HL-60 (cell line): ENCODE measurements around the gene TTC27.

Experiments
- DNase-seq, 2 experiments: peaks; one replicate each; pipeline ENCODE4 v3.0.0-alpha.2; 2010 to 2020; ENCODE audit warnings: low read depth in 1 of 2, low spot score in 1 of 2
- H3K27ac ChIP-seq: fragments of 250-450 bp; sonication (Bioruptor Pico); replicated peaks from 2 replicates; pipeline ENCODE4 v1.5.1; 2020; ENCODE audit warnings: mild to moderate bottlenecking, moderate library complexity
- H3K27me3 ChIP-seq: fragments of 250-450 bp; sonication (Bioruptor Pico); 2 replicates; pipeline ENCODE4 v1.5.1; 2021; ENCODE audit warnings: mild to moderate bottlenecking, moderate library complexity; ENCODE audit not compliant: insufficient read depth, poor library complexity, severe bottlenecking
- H3K4me3 ChIP-seq: replicated peaks from 2 replicates; pipeline ENCODE4 v1.5.1; 2011; ENCODE audit warnings: mild to moderate bottlenecking, control low read depth, low read length; ENCODE audit not compliant: insufficient read depth
- GABPA ChIP-seq: IDR thresholded peaks from 2 replicates; pipeline ENCODE4 v1.6.1; 2012; ENCODE audit warnings: low read depth
- POLR2AphosphoS5 ChIP-seq: IDR thresholded peaks from 2 replicates; pipeline ENCODE4 v1.6.1; 2012; ENCODE audit warnings: low read depth
- SPI1 ChIP-seq: IDR thresholded peaks from 2 replicates; pipeline ENCODE4 v1.6.1; 2012; ENCODE audit warnings: low read depth, mild to moderate bottlenecking, borderline replicate concordance
- TF ChIP-seq, protein P1 (sequence below): IDR thresholded peaks from 2 replicates; pipeline ENCODE4 v1.6.1; 2012; ENCODE audit warnings: low read depth; ENCODE audit not compliant: insufficient replicate concordance
- TF ChIP-seq, protein P2 (sequence below): IDR thresholded peaks from one replicate; pipeline ENCODE4 v1.5.1; 2011; ENCODE audit warnings: low read length, control low read depth, inconsistent platforms; ENCODE audit not compliant: insufficient read depth

Gene TTC27

DNA sequence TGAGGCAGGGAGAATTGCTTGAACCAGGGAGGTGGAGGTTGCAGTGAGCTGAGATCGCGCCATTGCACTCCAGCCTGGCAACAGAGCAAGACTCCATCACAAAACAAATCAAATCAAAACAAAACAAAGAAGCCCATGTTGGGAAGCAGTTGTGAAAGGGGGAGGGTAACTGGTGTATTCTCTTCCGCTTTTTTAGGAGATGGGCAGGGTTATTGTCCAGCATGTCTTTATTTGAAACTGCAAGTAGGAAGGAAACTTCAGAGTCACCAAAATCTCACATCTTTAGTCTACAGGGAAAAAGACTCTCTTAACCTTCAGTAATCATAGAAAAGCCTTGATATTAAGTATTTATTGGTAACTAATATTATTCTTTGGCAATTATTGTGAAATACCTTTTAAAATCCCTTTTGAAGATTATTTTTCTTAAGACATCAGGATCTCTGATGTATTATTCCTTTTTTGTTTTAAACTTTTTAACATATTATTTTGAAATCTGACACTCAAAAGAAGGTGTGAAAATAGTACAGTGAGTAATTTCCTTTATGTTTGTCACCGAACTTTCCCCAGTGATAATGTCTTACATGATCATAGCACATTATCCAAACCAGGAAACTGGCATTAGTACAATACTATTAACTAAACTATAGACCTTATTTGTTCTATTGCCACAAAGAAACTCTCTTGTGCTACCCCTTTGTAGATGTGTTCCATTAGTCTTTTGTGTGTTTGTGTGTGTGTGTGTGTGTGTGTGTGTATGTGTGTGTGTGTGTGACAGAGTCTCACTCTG is 234.6 kb downstream of the TTC27 start:
- Histone ChIP-seq H3K27me3 (no peaks in the 10 kb centered on the region), H3K4me3 (no peak overlapping the region), H3K27ac (no peak overlapping the region)
- DNase-seq: no peak
- TF ChIP-seq GABPA (no peak), SPI1 (peak; percentile 78)

DNA sequence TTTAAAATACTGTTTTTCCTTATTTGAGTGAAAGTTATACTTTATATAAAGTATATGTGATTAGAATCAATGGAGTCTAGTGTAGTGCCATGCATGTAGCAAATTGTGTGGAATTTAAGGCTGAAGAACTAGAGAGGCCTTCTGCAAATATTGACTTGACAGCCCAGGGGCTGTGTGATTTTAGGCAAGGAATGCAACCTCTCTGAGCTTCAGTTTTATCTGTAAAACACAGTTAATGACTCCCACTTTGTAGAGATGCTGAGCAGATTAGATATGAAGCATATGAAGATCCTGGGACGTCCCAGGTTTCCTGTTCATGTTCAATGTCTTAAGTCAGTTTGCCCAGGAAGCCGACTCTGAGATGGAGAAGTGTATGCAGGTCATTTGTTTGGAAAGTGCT is 235.5 kb downstream of the TTC27 start:
- no peak for DNase-seq
- no peak overlapping the region for H3K27ac ChIP-seq
- H3K4me3 ChIP-seq: no peak overlapping the region
- no peak for TF ChIP-seq POLR2AphosphoS5
- TF ChIP-seq, protein P1, sequence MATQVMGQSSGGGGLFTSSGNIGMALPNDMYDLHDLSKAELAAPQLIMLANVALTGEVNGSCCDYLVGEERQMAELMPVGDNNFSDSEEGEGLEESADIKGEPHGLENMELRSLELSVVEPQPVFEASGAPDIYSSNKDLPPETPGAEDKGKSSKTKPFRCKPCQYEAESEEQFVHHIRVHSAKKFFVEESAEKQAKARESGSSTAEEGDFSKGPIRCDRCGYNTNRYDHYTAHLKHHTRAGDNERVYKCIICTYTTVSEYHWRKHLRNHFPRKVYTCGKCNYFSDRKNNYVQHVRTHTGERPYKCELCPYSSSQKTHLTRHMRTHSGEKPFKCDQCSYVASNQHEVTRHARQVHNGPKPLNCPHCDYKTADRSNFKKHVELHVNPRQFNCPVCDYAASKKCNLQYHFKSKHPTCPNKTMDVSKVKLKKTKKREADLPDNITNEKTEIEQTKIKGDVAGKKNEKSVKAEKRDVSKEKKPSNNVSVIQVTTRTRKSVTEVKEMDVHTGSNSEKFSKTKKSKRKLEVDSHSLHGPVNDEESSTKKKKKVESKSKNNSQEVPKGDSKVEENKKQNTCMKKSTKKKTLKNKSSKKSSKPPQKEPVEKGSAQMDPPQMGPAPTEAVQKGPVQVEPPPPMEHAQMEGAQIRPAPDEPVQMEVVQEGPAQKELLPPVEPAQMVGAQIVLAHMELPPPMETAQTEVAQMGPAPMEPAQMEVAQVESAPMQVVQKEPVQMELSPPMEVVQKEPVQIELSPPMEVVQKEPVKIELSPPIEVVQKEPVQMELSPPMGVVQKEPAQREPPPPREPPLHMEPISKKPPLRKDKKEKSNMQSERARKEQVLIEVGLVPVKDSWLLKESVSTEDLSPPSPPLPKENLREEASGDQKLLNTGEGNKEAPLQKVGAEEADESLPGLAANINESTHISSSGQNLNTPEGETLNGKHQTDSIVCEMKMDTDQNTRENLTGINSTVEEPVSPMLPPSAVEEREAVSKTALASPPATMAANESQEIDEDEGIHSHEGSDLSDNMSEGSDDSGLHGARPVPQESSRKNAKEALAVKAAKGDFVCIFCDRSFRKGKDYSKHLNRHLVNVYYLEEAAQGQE: no peak
- TF ChIP-seq SPI1: no peak
- TF ChIP-seq, protein P2, sequence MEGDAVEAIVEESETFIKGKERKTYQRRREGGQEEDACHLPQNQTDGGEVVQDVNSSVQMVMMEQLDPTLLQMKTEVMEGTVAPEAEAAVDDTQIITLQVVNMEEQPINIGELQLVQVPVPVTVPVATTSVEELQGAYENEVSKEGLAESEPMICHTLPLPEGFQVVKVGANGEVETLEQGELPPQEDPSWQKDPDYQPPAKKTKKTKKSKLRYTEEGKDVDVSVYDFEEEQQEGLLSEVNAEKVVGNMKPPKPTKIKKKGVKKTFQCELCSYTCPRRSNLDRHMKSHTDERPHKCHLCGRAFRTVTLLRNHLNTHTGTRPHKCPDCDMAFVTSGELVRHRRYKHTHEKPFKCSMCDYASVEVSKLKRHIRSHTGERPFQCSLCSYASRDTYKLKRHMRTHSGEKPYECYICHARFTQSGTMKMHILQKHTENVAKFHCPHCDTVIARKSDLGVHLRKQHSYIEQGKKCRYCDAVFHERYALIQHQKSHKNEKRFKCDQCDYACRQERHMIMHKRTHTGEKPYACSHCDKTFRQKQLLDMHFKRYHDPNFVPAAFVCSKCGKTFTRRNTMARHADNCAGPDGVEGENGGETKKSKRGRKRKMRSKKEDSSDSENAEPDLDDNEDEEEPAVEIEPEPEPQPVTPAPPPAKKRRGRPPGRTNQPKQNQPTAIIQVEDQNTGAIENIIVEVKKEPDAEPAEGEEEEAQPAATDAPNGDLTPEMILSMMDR: no peak
- TF ChIP-seq GABPA: no peak
- H3K27me3 ChIP-seq: no peaks in the 10 kb centered on the region

DNA sequence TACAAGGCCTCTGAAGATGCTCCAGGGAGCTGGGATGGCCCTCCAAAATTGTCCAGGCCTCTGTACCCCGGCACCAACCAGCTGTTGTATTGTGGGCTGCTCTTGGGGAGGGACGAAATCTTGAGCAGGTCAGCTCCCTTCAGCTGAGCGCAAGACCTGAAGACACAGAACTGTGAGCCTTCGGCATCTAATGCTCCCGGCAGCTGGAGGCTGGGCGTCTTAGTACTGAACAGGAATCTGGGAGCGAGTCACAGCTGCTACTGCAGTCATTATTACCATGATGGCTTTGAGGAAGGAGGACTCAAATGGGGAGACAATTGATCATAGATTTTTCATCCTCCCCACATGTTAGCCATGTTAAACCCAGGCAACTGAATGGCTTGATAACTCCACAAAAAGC is 236.0 kb downstream of the TTC27 start:
- DNase-seq: no peak

More for the DNA sequence above, 236.0 kb downstream of the TTC27 start:
- TF ChIP-seq SPI1 (no peak), POLR2AphosphoS5 (no peak), GABPA (no peak)
- TF ChIP-seq, protein P2: no peak
- TF ChIP-seq, protein P1: no peak
- H3K4me3 ChIP-seq: no peak overlapping the region
- no peak overlapping the region for H3K27ac ChIP-seq
- no peaks in the 10 kb centered on the region for H3K27me3 ChIP-seq
